Eye (tissue), 1 donor: ENCODE measurements around the gene RBMS2.

Source experiments
- DNase-seq: peaks from one replicate; pipeline ENCODE4 v3.0.0-alpha.2; 2015

RBMS2 gene

DNA sequence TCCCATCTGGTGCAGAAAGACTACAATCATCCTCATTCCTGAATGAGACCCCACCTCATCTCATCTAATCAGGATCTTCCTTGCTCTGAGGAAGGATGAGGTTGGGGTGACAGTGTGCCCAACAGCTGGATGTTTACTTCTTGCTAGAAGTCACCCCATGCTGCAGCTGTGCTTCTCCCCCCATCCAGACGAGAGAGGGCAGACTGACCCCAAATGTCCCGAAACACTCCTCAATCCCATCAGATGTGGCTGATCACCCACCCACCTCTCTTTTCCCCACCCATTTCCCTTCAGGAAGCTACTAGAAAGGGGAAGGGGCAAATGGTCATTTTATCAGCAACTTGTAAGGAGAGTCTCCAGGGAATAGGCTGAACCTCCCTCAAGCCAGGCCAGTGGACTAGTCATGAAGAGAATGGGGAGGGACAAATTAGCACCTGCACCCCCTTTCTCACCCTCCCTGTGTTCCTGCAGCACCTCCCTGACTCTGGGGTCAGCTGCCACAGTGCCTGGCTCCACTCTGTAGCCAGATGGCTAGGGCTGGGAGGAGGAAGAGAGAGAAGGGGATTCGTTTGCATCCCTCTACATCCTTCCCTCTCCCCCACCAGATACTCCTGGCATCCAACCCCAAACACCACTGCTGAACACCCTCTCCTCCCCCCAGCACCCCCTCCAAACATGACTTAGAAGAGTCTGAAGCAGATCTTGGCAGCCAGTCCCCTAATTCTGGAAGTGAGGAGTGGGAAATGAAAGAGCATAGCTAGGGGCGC is 111.3 kb downstream of the RBMS2 start:
- DNase-seq, result peak; percentile 30

DNA sequence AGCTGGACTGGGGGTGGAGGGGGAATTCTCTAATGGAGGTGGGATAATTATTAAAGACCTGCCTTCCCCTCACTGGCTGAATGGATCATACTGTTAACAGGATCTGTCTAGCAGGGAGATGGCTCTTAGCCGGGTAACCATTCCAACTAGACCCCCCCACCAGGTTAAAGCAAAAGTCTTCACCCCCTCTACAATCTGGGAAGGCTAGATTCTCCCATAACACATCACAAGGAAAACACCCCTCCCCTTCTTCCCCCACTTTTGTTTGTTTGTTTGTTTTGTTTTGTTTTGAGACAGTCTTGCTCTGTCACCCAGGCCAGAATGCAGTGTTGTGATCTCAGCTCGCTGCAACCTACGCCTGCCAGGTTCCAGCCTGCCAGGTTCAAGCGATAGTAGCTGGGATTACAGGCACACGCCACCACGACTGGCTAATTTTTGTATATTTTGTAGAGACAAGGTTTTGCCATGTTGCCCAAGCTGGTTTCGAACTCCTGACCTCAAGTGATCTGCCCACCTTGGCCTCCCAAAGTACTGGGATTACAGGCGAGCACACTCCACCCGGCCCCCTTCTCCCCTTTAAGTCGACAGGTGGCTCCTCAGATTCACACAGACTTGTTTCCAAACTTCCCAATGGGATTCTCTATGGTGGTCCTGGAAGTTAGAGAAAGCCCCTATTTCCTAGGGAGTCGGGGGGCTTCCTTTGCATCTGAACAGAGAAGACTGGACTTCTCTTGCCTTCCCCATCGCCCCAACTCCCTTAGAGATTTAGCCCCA is 112.0 kb downstream of the RBMS2 start:
- DNase-seq, result no peak

DNA sequence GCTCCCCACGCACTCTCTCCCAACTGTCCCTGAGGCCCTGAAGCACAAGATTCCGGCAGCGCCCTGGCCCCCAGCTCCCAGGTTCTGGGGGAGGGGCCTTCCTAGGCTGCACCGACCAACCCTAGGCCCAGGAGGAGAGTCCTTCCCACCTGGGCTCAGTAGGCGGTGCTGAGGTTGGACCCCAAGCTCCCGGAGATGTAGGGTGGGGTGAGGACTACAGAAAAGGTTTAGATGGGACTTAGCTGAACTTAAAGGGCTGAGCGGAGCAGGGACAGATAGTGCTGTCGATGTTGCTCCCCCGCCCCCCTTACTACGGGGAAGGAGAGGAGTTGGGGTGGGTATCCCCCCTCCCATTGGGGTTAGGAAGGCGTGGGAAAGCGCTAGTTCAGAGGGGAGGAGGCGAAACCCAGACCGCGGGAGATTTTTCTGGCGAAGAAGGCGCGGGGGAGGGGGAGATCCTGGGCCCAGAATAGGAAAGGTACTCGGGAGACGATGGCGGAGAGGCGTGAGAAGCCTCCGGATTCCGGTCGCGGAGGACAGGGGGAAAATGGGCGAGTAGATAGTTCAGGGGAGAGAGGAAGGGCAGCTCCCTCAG is 112.7 kb downstream of the RBMS2 start:
- DNase-seq, result peak; percentile 59

DNA sequence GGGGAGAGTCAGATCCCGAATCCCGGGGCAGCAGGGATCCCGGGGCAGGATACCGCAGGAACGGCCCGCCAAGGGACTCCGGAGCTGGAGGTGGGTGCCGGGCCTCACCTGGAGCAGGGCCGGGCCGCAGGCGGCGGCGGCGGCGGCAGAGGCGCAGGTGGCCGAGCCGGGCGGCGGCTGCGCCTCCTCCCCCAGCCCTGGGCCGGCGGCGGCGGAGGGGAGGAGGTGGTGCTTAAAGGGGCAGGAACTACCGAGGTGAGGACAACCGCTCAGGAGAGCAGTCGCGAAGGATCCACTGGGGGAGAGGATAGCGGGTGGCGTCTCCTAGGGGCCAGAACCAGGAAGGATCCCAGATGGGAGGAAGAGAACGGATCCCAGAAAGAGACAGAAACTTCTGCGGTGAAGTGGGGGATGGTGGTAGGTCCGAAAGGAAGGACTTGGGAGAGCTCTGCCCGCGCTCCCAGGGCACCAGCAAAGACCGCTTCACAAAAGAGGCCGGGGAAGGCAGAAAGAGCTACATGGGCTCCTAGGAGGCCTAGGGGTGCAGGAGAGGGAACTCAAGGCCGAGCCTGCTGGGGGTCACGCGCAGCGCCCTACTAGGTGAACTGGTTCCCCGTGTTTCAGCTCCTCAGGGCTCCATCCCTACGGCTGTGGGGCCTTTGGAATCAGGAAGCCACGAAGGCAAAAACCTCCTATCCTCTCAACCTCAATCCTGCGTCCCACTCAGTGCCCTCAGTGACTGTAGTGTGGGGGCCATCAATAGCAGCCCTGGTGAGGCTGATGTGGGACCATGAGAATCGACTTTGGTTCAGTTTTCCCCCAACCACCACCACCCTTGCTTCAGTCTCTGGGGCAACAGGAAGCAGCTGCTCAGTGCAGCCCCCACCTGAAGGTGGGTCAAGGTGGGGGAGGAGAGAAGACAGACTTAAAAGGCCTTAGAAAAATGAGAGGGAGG is 113.5 kb downstream of the RBMS2 start:
- peak; percentile 82 for DNase-seq

DNA sequence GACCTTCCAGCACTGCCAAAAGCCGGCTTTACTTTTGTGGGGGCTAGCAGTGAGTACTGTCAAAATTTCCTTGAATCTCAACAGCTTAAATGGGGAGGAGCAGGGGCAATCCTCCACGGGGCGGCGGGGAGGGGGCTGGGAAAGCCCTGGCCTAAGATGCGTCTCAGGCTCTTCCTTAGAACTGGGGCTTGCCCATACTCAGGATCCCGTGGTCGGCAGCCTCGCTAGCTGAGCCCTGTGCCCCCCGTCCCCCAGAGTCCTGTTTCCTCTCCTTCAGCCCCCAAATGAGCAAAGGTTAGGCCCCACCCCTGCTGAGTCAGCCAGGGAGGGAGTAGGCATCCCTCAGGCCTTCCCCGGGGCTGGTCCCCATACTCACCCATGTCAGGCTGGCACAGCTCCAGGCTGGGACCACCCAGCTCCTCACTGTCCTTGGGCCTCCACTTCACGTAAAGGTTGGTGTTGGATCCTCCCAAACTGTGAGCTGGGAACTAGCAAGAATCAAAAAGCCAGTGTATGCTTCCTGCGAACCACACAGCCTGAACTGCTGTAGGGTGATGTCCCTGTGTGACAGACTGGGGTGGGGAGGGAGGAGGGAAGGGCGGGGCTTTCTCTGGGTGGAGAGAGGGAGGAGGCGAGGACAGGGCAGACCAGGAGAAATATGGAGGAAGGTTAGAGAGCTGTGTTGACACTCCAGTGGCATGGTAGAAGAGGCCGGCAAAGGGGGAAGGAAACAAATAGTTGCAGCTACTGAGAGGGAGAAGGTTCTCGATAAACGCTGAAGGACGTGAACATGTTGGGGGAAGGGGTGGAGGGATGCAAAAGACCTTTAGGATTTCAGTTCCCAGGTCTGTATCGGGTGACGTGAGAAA is 114.4 kb downstream of the RBMS2 start:
- DNase-seq, result peak; percentile 95

DNA sequence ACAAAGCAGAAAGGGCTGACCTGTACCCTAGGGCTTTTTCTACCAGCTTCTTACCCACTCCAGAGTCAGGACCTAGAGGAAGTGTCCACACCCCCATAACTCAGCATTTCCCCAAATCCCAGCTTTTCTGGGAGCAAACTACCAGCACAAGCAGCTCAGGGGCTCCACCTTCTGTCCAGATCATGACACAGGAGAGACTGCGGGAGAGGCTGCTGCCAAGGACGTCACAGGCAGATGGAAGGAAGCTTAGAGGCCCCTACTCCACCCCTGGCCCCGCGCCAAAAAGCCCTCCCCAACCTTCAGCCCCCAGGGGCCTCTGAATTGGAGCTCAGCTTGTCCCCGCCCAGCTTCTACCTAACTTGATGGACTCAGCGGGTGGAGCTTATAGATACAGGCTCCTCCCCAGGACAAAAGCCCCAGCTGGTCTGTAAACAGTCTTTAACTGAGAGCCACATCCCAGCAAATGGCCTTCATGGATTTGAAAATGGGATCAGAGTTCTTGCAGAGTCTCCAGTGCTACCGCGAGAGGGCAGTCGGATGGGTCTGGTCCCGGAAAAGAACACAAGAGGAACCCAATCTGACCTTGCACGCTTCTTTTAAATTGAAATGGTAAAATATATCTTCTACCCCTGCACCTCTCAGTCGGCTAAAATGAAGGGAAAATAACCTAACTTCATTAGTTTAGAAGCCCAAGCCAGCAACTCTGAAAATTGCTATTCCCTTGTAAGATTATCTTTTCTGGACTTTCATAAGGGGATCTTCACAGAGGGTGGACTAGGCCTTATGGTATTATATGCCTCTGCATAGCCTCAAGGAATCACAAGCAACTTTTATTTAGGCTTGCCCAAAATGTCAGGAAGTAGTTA is 115.3 kb downstream of the RBMS2 start:
- DNase-seq, result peak; percentile 100

GRCh38 chr12:56637621-56638020 is 116.0 kb downstream of the RBMS2 start:
- no peak for DNase-seq

GRCh38 chr12:56641219-56641618 is 119.6 kb downstream of the RBMS2 start:
- DNase-seq, result no peak

DNA sequence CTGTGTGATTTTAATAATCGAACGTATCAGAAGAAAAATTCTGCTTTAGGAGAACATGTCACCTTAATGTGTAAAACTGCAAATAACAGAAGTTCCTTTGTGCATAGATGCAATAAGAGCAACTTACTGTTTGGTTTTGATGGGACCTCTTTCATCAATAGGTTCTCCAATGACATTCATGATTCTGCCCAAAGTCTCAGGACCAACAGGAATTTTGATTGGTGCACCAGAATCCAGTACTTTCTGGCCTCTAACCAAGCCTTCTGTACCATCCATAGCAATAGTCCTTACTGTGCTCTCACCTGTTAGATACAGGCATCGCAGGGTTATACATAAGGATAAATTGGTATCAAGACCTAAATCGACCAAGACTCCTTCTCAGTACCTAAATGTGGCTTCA is 123.0 kb downstream of the RBMS2 start:
- DNase-seq, result peak; percentile 17

DNA sequence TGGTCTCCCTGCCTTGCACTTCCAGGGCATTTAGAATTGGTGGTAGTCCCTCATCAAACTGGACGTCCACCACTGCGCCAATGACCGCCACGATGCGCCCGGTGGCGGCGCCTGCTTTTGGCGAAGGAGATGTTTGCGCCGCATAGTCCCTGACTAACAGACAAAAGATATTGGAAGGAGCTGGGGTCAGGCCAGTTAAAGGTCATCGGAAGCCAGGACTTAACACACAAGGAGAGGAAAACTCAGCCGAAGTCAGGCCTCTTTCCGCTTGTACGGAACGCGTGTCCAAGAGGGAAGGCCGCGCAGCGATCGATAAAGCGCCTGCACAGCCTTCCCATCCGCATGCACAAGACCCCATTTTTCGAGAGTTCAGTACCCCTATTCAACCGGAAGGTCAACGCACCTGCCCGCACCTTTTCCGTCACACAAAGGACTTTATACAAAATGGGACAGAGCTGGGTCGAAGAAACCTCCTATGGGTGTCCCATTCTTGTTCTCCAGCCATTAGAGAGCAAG is 123.6 kb downstream of the RBMS2 start:
- DNase-seq, result no peak
